OCI-M2 (cell line): ENCODE measurements around the gene CLCF1.

Experiments
- DNase-seq: peaks from one replicate; lab custom pipeline; 2025; ENCODE audit not compliant: unreplicated experiment; lab: John Stamatoyannopoulos, UW

Gene CLCF1

GRCh38 chr11:67396587-67397389 lies 23.4 kb upstream of the CLCF1 start:
- DNase-seq, result no peak

- DNase-seq, result no peak
Measured at GRCh38 chr11:67396259-67396581, 22.8 kb upstream of the CLCF1 start.

- no peak for DNase-seq
Measured at GRCh38 chr11:67395555-67396258, 22.3 kb upstream of the CLCF1 start.

- no peak for DNase-seq
Measured at GRCh38 chr11:67393990-67394389, 20.6 kb upstream of the CLCF1 start.

GRCh38 chr11:67393437-67393836 lies 20.0 kb upstream of the CLCF1 start:
- DNase-seq, result no peak

- no peak for DNase-seq
Measured at GRCh38 chr11:67392183-67392715, 18.9 kb upstream of the CLCF1 start.

GRCh38 chr11:67391304-67392182 lies 18.1 kb upstream of the CLCF1 start, which contains the start of gene RAD9A:
TSS of gene RAD9A (plus strand) at chr11:67391986. CDS start at chr11:67392045, 59 bp downstream.
- no peak for DNase-seq

- DNase-seq, result no peak
Measured at GRCh38 chr11:67390947-67391303, 17.5 kb upstream of the CLCF1 start.

GRCh38 chr11:67389477-67389876 lies 16.1 kb upstream of the CLCF1 start:
- no peak for DNase-seq

GRCh38 chr11:67387518-67387917 lies 14.1 kb upstream of the CLCF1 start:
- no peak for DNase-seq

GRCh38 chr11:67387069-67387468 lies 13.7 kb upstream of the CLCF1 start:
- DNase-seq, result no peak

GRCh38 chr11:67384851-67385366 lies 11.5 kb upstream of the CLCF1 start:
- no peak for DNase-seq

- DNase-seq, result peak; percentile 61
Measured at GRCh38 chr11:67382276-67383136, 9.1 kb upstream of the CLCF1 start.

- DNase-seq, result no peak
Measured at GRCh38 chr11:67381244-67381972, 8.0 kb upstream of the CLCF1 start.

GRCh38 chr11:67379061-67380058 lies 6.0 kb upstream of the CLCF1 start:
- DNase-seq, result no peak

- no peak for DNase-seq
Measured at GRCh38 chr11:67378544-67378943, 5.1 kb upstream of the CLCF1 start.

GRCh38 chr11:67376873-67377808 lies 3.7 kb upstream of the CLCF1 start:
- no peak for DNase-seq
